IMR-90 (cell line): Measurements from ENCODE around the gene TLR10. TPM values are rescaled to one million over a fixed set of nuclear protein-coding genes. Genes with fewer than 3 reads are reported as not detected.

ENCODE experiments used
- ATAC-seq: fragments of 200-7000 bp; cut with Tn5 transposase; 2 replicates; pipeline ENCODE4 v1.9.1; 2020; ENCODE audit warnings: low read depth, mild to moderate bottlenecking, moderate library complexity
- BruUV-seq: library from RNA; stranded (reverse); fragments of 400-500 nt; replicated peaks from 2 replicates; lab custom pipeline; 2021; lab: Mats Ljungman, UMichigan
- CTCF ChIA-PET: fragments of 300-600 bp; formaldehyde crosslinking; extraction: SDS; loops from one replicate; lab custom pipeline; 2021; ENCODE audit warnings: antibody characterized with exemption; lab: Yijun Ruan, JAX
- POLR2A ChIA-PET: fragments of 300-600 bp; sonication (Branson Sonifier 250); formaldehyde crosslinking; loops from one replicate; lab custom pipeline; 2022; ENCODE audit warnings: antibody characterized with exemption; ENCODE audit not compliant: unreplicated experiment; lab: Charles Lee
- DNase-seq: peaks from one replicate; pipeline ENCODE4 v3.0.0; 2013
- H2AFZ ChIP-seq: replicated peaks from 2 replicates; pipeline ENCODE3; 2013; ENCODE audit warnings: low read length, mild to moderate bottlenecking; ENCODE audit not compliant: poor library complexity
- H2AK5ac ChIP-seq: 2 replicates; pipeline ENCODE4 v1.6.1; 2013; ENCODE audit warnings: low read depth, low read length, inconsistent platforms
- H2AK9ac ChIP-seq: replicated peaks from 2 replicates; pipeline ENCODE3; 2013; ENCODE audit warnings: mild to moderate bottlenecking, low read depth, low read length, moderate library complexity; ENCODE audit not compliant: poor library complexity
- H2BK120ac ChIP-seq: 2 replicates; pipeline ENCODE4 v1.6.1; 2013; ENCODE audit warnings: low read depth, low read length, inconsistent platforms
- H2BK15ac ChIP-seq: 3 replicates; pipeline ENCODE4 v1.6.1; 2013; ENCODE audit warnings: low read depth, low read length, inconsistent platforms
- H2BK20ac ChIP-seq: 2 replicates; pipeline ENCODE4 v1.6.1; 2013; ENCODE audit warnings: low read depth, mild to moderate bottlenecking, inconsistent platforms, low read length, moderate library complexity
- H2BK5ac ChIP-seq: 2 replicates; pipeline ENCODE4 v1.6.1; 2013; ENCODE audit warnings: mild to moderate bottlenecking, low read depth, low read length, inconsistent platforms; ENCODE audit not compliant: poor library complexity, severe bottlenecking
- H3K14ac ChIP-seq: replicated peaks from 2 replicates; pipeline ENCODE4 v1.6.1; 2013; ENCODE audit warnings: low read depth, low read length, inconsistent platforms
- H3K18ac ChIP-seq: 2 replicates; pipeline ENCODE4 v1.6.1; 2013; ENCODE audit warnings: low read depth, low read length, control low read depth
- H3K23ac ChIP-seq: 2 replicates; pipeline ENCODE4 v1.6.1; 2013; ENCODE audit warnings: low read depth, low read length, inconsistent platforms
- H3K27ac ChIP-seq: 2 replicates; pipeline ENCODE4 v1.5.1; 2013; ENCODE audit warnings: mild to moderate bottlenecking, control low read depth, low read length; ENCODE audit not compliant: insufficient read depth
- H3K27me3 ChIP-seq: 2 replicates; pipeline ENCODE4 v1.6.1; 2013; ENCODE audit warnings: low read length; ENCODE audit not compliant: control insufficient read depth, insufficient read depth
- H3K36me3 ChIP-seq: 2 replicates; pipeline ENCODE4 v1.6.1; 2013; ENCODE audit warnings: low read length, mixed read lengths; ENCODE audit not compliant: control insufficient read depth, insufficient read depth
- H3K4ac ChIP-seq: 2 replicates; pipeline ENCODE4 v1.6.1; 2013; ENCODE audit warnings: low read depth, low read length, inconsistent platforms
- H3K4me1 ChIP-seq: 2 replicates; pipeline ENCODE4 v1.6.1; 2013; ENCODE audit warnings: low read length, mixed read lengths; ENCODE audit not compliant: control insufficient read depth, insufficient read depth
- H3K4me2 ChIP-seq: 2 replicates; pipeline ENCODE4 v1.6.1; 2013; ENCODE audit warnings: low read depth, mild to moderate bottlenecking, control low read depth, low read length, moderate library complexity
- H3K4me3 ChIP-seq: 2 replicates; pipeline ENCODE4 v1.5.1; 2013; ENCODE audit warnings: low read depth, mild to moderate bottlenecking, control low read depth, low read length, moderate library complexity; ENCODE audit not compliant: insufficient read depth
- H3K56ac ChIP-seq: 2 replicates; pipeline ENCODE4 v1.6.1; 2013; ENCODE audit warnings: low read length, inconsistent platforms; ENCODE audit not compliant: insufficient read depth; ENCODE audit errors: extremely low read depth
- H3K79me1 ChIP-seq, 2 experiments: 2 replicates each; pipeline ENCODE4 v1.6.1; 2013; ENCODE audit warnings: low read length in 2 of 2, inconsistent platforms in 1 of 2, low read depth in 1 of 2
- H3K9ac ChIP-seq: 2 replicates; pipeline ENCODE4 v1.6.1; 2013; ENCODE audit warnings: low read depth, low read length, control low read depth
- H3K9me1 ChIP-seq: 2 replicates; pipeline ENCODE4 v1.6.1; 2013; ENCODE audit warnings: low read length, inconsistent platforms; ENCODE audit not compliant: insufficient read depth
- H3K9me3 ChIP-seq: 2 replicates; pipeline ENCODE4 v1.6.1; 2013; ENCODE audit warnings: low read length; ENCODE audit not compliant: control insufficient read depth, insufficient read depth
- H4K20me1 ChIP-seq: 2 replicates; pipeline ENCODE4 v1.6.1; 2013; ENCODE audit warnings: low read length, inconsistent platforms; ENCODE audit not compliant: insufficient read depth
- H4K5ac ChIP-seq: 2 replicates; pipeline ENCODE4 v1.6.1; 2013; ENCODE audit warnings: mild to moderate bottlenecking, low read depth, low read length, control low read depth
- H4K8ac ChIP-seq, 2 experiments: 2 replicates each; pipeline ENCODE4 v1.6.1; 2013; ENCODE audit warnings: low read depth in 2 of 2, low read length in 2 of 2, control low read depth in 1 of 2, inconsistent platforms in 1 of 2
- H4K91ac ChIP-seq: 2 replicates; pipeline ENCODE4 v1.6.1; 2013; ENCODE audit warnings: low read depth, low read length, inconsistent platforms; ENCODE audit not compliant: insufficient read depth
- BHLHE40 ChIP-seq: fragments of 150-350 bp; IDR thresholded peaks from 2 replicates; pipeline ENCODE4 v1.6.1; 2016; ENCODE audit warnings: mild to moderate bottlenecking, low read depth, low read length
- CEBPB ChIP-seq: IDR thresholded peaks from 2 replicates; pipeline ENCODE4 v1.6.1; 2012; ENCODE audit warnings: low read depth, low read length, improper control_type of control experiment
- CHD1 ChIP-seq: IDR thresholded peaks from 2 replicates; pipeline ENCODE4 v1.6.1; 2012; ENCODE audit warnings: low read depth, low read length, improper control_type of control experiment
- FOS ChIP-seq: fragments of 150-350 bp; IDR thresholded peaks from 2 replicates; pipeline ENCODE4 v1.6.1; 2016; ENCODE audit warnings: low read depth, low read length
- MAFK ChIP-seq: IDR thresholded peaks from 2 replicates; pipeline ENCODE4 v1.6.1; 2012; ENCODE audit warnings: low read depth, low read length, improper control_type of control experiment
- MAZ ChIP-seq: IDR thresholded peaks from 2 replicates; pipeline ENCODE4 v1.6.1; 2012; ENCODE audit warnings: low read depth, mild to moderate bottlenecking, low read length, improper control_type of control experiment, moderate library complexity, borderline replicate concordance
- MXI1 ChIP-seq: IDR thresholded peaks from 2 replicates; pipeline ENCODE4 v1.6.1; 2012; ENCODE audit warnings: low read depth, mild to moderate bottlenecking, low read length, moderate library complexity, borderline replicate concordance
- NFE2L2 ChIP-seq: fragments of 150-350 bp; IDR thresholded peaks from 2 replicates; pipeline ENCODE4 v1.6.1; 2016; ENCODE audit warnings: low read depth, mild to moderate bottlenecking, low read length
- POLR2A ChIP-seq: IDR thresholded peaks from 2 replicates; pipeline ENCODE4 v1.6.1; 2012; ENCODE audit warnings: mild to moderate bottlenecking, low read depth, low read length
- RAD21 ChIP-seq: IDR thresholded peaks from 2 replicates; pipeline ENCODE4 v1.6.1; 2012; ENCODE audit warnings: low read length, improper control_type of control experiment
- RCOR1 ChIP-seq: IDR thresholded peaks from 2 replicates; pipeline ENCODE4 v1.6.1; 2012; ENCODE audit warnings: mild to moderate bottlenecking, low read length, improper control_type of control experiment; ENCODE audit not compliant: insufficient replicate concordance
- RFX5 ChIP-seq: IDR thresholded peaks from 2 replicates; pipeline ENCODE4 v1.8.0; 2012; ENCODE audit warnings: low read depth, mild to moderate bottlenecking, low read length, moderate library complexity
- SMC3 ChIP-seq: fragments of 150-350 bp; IDR thresholded peaks from 2 replicates; pipeline ENCODE4 v1.6.1; 2016; ENCODE audit warnings: low read depth, mild to moderate bottlenecking, antibody characterized with exemption, low read length, moderate library complexity
- WGBS, 2 experiments: methylation state at CpG; one replicate each; pipeline versions ENCODE4 v1.1.5 to v1.1.7; 2013; ENCODE audit warnings: missing lambda C conversion rate in 2 of 2; ENCODE audit not compliant: insufficient read length in 1 of 2; ENCODE audit errors: extremely low coverage in 2 of 2; 5-methylcytosine and 5-hydroxymethylcytosine counted together
- dilution Hi-C: fragments of 300-500 bp; cut with HindIII; formaldehyde crosslinking; loops from one replicate; pipeline ENCODE4 v1.14.3; 2018; ENCODE audit warnings: low sequenced_read_pairs; ENCODE audit not compliant: unreplicated experiment
- in situ Hi-C: fragments of 300-500 bp; cut with MboI; formaldehyde crosslinking; loops from 3 replicates; pipeline ENCODE4 v1.14.3; 2019; ENCODE audit warnings: low sequenced_read_pairs, inconsistent platforms, mixed read lengths
- intact Hi-C: fragments of 100-400 bp; cut with micrococcal nuclease; formaldehyde crosslinking; loops from 2 replicates; pipeline ENCODE4 v1.10.0; 2022
- polyA plus RNA-seq, 3 experiments: library from polyadenylated mRNA; depleted of rRNA; stranded (reverse); fragments of >200 nt; gene quantifications; 2 replicates each; pipeline ENCODE4 v1.2.3, GENCODE V29; 2012; ENCODE audit warnings: low replicate concordance in 1 of 3
- total RNA-seq: library from RNA; depleted of rRNA; stranded (reverse); fragments of >200 nt; gene quantifications from 2 replicates; pipeline ENCODE4 v1.2.3, GENCODE V29; 2012
- TF ChIP-seq, protein P1 (sequence below): fragments of 150-350 bp; IDR thresholded peaks from 2 replicates; pipeline ENCODE4 v1.6.1; 2016; ENCODE audit warnings: low read depth, mild to moderate bottlenecking, low read length, moderate library complexity, borderline replicate concordance
- TF ChIP-seq, protein P2 (sequence below): fragments of 150-350 bp; IDR thresholded peaks from 2 replicates; pipeline ENCODE4 v1.6.1; 2017; ENCODE audit warnings: mild to moderate bottlenecking, antibody characterized with exemption, low read length, low read depth
- TF ChIP-seq, protein P3 (sequence below): conservative IDR thresholded peaks from 2 replicates; pipeline ENCODE4 v1.5.1; 2012; ENCODE audit warnings: mild to moderate bottlenecking, low read depth, low read length, improper control_type of control experiment

TLR10 gene
- total and polyA plus RNA-seq, 2 of the 4 experiments (the other 2 are of a cell fraction), result not detected

DNA sequence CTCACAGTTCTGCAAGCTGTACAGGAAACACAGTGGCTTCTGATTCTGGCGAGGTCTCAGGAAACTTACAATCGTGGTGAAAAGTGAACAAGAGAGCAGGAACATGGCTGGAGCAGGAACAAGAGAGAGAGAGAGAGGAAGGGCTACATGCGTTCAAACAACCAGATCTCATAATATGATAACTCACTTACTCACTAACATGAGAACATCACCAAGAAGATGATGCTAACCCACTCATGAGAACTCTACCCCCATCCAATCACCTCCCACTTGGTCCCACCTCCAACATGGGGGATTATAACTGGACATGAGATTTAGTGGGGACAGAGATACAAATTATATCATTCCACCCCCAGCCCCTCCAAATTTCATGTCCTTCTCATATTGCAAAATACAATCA lies 31.6 kb upstream of the TLR10 start:
- ChIA-PET CTCF (no interaction called here), POLR2A (no interaction called here)
- TF ChIP-seq, protein P1, sequence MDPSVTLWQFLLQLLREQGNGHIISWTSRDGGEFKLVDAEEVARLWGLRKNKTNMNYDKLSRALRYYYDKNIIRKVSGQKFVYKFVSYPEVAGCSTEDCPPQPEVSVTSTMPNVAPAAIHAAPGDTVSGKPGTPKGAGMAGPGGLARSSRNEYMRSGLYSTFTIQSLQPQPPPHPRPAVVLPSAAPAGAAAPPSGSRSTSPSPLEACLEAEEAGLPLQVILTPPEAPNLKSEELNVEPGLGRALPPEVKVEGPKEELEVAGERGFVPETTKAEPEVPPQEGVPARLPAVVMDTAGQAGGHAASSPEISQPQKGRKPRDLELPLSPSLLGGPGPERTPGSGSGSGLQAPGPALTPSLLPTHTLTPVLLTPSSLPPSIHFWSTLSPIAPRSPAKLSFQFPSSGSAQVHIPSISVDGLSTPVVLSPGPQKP, result no peak
- TF ChIP-seq BHLHE40, result no peak
- TF ChIP-seq POLR2A, result no peak
- no peak for TF ChIP-seq MXI1
- no peak for TF ChIP-seq FOS
- no peak for TF ChIP-seq SMC3
- TF ChIP-seq CEBPB, result no peak
- no peak for TF ChIP-seq RFX5
- TF ChIP-seq, protein P2, sequence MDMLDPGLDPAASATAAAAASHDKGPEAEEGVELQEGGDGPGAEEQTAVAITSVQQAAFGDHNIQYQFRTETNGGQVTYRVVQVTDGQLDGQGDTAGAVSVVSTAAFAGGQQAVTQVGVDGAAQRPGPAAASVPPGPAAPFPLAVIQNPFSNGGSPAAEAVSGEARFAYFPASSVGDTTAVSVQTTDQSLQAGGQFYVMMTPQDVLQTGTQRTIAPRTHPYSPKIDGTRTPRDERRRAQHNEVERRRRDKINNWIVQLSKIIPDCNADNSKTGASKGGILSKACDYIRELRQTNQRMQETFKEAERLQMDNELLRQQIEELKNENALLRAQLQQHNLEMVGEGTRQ, result no peak
- TF ChIP-seq NFE2L2, result no peak
- no peak for TF ChIP-seq MAFK
- no peak for TF ChIP-seq MAZ
- TF ChIP-seq CHD1, result no peak
- no peak for TF ChIP-seq RCOR1
- no peak for TF ChIP-seq RAD21
- TF ChIP-seq, protein P3, sequence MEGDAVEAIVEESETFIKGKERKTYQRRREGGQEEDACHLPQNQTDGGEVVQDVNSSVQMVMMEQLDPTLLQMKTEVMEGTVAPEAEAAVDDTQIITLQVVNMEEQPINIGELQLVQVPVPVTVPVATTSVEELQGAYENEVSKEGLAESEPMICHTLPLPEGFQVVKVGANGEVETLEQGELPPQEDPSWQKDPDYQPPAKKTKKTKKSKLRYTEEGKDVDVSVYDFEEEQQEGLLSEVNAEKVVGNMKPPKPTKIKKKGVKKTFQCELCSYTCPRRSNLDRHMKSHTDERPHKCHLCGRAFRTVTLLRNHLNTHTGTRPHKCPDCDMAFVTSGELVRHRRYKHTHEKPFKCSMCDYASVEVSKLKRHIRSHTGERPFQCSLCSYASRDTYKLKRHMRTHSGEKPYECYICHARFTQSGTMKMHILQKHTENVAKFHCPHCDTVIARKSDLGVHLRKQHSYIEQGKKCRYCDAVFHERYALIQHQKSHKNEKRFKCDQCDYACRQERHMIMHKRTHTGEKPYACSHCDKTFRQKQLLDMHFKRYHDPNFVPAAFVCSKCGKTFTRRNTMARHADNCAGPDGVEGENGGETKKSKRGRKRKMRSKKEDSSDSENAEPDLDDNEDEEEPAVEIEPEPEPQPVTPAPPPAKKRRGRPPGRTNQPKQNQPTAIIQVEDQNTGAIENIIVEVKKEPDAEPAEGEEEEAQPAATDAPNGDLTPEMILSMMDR, result no peak
- no peak overlapping the region for H3K23ac ChIP-seq
- no peak overlapping the region for H4K8ac ChIP-seq
- H3K9me1 ChIP-seq, result no peaks in the 10 kb centered on the region; the same call in 1 of the 2 replicates
- no peak overlapping the region for H2AFZ ChIP-seq
- no peaks in the 10 kb centered on the region for H3K79me1 ChIP-seq
- H4K5ac ChIP-seq, result no peak overlapping the region
- H3K9ac ChIP-seq, result no peak overlapping the region
- H3K4me3 ChIP-seq, result no peak overlapping the region
- H4K91ac ChIP-seq, result no peak overlapping the region
- no peak overlapping the region for H3K56ac ChIP-seq
- BruUV-seq, result no TSS peak
- no peak overlapping the region for H3K14ac ChIP-seq
- no peak overlapping the region for H3K4ac ChIP-seq
- H2BK120ac ChIP-seq, result no peak overlapping the region
- intact Hi-C loops (no loop called here), in situ Hi-C loops (no loop called here), dilution Hi-C loops (no loop called here)
- H2AK9ac ChIP-seq, result no peak overlapping the region
- peaks cover 12% of the 10 kb centered on the region for H3K4me1 ChIP-seq
- H2BK15ac ChIP-seq, result no peak overlapping the region
- no peak overlapping the region for H3K4me2 ChIP-seq
- no peak overlapping the region for H3K18ac ChIP-seq
- no peak for ATAC-seq
- H4K20me1 ChIP-seq, result no peaks in the 10 kb centered on the region
- no peaks in the 10 kb centered on the region for H3K27me3 ChIP-seq
- H2BK20ac ChIP-seq, result no peak overlapping the region
- H2BK5ac ChIP-seq, result no peak overlapping the region
- H2AK5ac ChIP-seq, result no peak overlapping the region
- peaks cover 3% of the 10 kb centered on the region; the same call in 1 of the 2 replicates for H3K9me3 ChIP-seq
- H3K36me3 ChIP-seq, result no peaks in the 10 kb centered on the region
- no peak overlapping the region for H3K27ac ChIP-seq
- no CpG with 5 or more reads among the region's 3 CpGs for WGBS, 2 experiments
- no peak for DNase-seq
